ENCODE data around the gene WDR20. TPM values are rescaled to one million over a fixed set of nuclear protein-coding genes. Genes with fewer than 3 reads are reported as not detected.

WDR20 gene
- total and polyA plus RNA-seq, 2 of the 4 experiments (the other 2 are of a cell fraction) = 20.3 to 27.4 TPM

DNA sequence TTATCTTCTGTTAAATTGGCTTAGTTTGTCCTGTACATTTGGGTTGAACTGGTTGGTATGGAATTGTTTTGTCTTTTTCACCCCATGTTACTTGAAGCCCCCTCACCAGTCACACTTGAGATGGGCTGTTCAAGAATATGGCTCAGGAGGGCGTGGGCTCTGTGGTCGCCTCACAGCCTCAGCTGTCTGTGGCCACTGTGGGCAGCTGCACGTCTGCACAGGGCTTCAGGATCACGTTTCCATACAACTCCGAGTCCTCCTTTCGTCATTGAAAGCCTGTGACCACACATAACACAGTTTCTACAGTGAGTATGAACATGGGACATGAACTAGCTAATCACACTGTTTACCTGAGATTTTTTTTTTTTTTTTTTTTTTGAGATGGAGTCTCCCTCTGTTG is 84.0 kb downstream of the WDR20 start:
- BruUV-seq (replicated peaks) = no TSS peak
- ChIA-PET CTCF (no interaction called here), POLR2A (ENCODE audit: unreplicated experiment) (no interaction called here)

More for the DNA sequence above, 84.0 kb downstream of the WDR20 start:
- Histone ChIP-seq H3K56ac (ENCODE audit: extremely low read depth, insufficient read depth, low read length) (no peak overlapping the region), H3K9me3 (ENCODE audit: control insufficient read depth, insufficient read depth, low read length) (no peaks in the 10 kb centered on the region), H3K79me1 (ENCODE audit: low read depth in 1 of 2, low read length in 2 of 2) (peaks cover 3 to 32% of the 10 kb centered on the region in 2 experiments; a peak in 3 of 4 replicates), H3K4me3 (ENCODE audit: insufficient read depth, low read depth, low read length) (no peak overlapping the region), H4K5ac (ENCODE audit: low read depth, low read length) (no peak overlapping the region), H3K27ac (ENCODE audit: insufficient read depth, low read length) (no peak overlapping the region), H2BK5ac (ENCODE audit: low read depth, low read length, poor library complexity, severe bottlenecking) (no peak overlapping the region), H3K9me1 (ENCODE audit: insufficient read depth, low read length) (peaks cover 15% of the 10 kb centered on the region; the same call in 1 of the 2 replicates), H2BK15ac (ENCODE audit: low read depth, low read length) (no peak overlapping the region), H3K36me3 (ENCODE audit: control insufficient read depth, insufficient read depth, low read length) (peaks cover 9% of the 10 kb centered on the region), H4K8ac (ENCODE audit: low read depth in 2 of 2, low read length in 2 of 2) (no peak overlapping the region), H2BK120ac (ENCODE audit: low read depth, low read length) (no peak overlapping the region), H3K4me2 (ENCODE audit: low read depth, low read length) (no peak overlapping the region), H3K9ac (ENCODE audit: low read depth, low read length) (no peak overlapping the region), H2AK5ac (ENCODE audit: low read depth, low read length) (no peak overlapping the region), H3K27me3 (ENCODE audit: control insufficient read depth, insufficient read depth, low read length) (no peaks in the 10 kb centered on the region), H3K4me1 (ENCODE audit: control insufficient read depth, insufficient read depth, low read length) (peaks cover 4% of the 10 kb centered on the region; the same call in 1 of the 2 replicates), H2BK20ac (ENCODE audit: low read depth, low read length) (no peak overlapping the region), H3K23ac (ENCODE audit: low read depth, low read length) (no peak overlapping the region), H3K14ac (replicated peaks; ENCODE audit: low read depth, low read length) (no peak overlapping the region), H4K20me1 (ENCODE audit: insufficient read depth, low read length) (no peaks in the 10 kb centered on the region), H3K18ac (ENCODE audit: low read depth, low read length) (no peak overlapping the region), H3K4ac (ENCODE audit: low read depth, low read length) (no peak overlapping the region), H4K91ac (ENCODE audit: insufficient read depth, low read depth, low read length) (no peak overlapping the region), H2AFZ (replicated peaks; ENCODE audit: low read length, poor library complexity) (no peak overlapping the region), H2AK9ac (replicated peaks; ENCODE audit: low read depth, low read length, poor library complexity) (no peak overlapping the region)
- DNase-seq (no peak), ATAC-seq (ENCODE audit: low read depth) (no peak)
- WGBS, 2 experiments (ENCODE audit: extremely low coverage in 2 of 2, insufficient read length in 1 of 2) = 80% methylated on average over 1 of the region's 6 CpGs; no CpG with 5 or more reads in 1 of the 2 experiments
- in situ Hi-C loops (cut with MboI; ENCODE audit: low sequenced_read_pairs) (no loop called here), dilution Hi-C loops (cut with HindIII; ENCODE audit: low sequenced_read_pairs, unreplicated experiment) (no loop called here), intact Hi-C loops (cut with micrococcal nuclease) (no loop called here)
- TF ChIP-seq RAD21 (IDR thresholded peaks at IDR 0.05; ENCODE audit: low read length) = no peak
- no peak for TF ChIP-seq POLR2A (IDR thresholded peaks at IDR 0.05; ENCODE audit: low read depth, low read length)
- no peak for TF ChIP-seq BHLHE40 (IDR thresholded peaks at IDR 0.05; ENCODE audit: low read depth, low read length)
- TF ChIP-seq, protein P1, sequence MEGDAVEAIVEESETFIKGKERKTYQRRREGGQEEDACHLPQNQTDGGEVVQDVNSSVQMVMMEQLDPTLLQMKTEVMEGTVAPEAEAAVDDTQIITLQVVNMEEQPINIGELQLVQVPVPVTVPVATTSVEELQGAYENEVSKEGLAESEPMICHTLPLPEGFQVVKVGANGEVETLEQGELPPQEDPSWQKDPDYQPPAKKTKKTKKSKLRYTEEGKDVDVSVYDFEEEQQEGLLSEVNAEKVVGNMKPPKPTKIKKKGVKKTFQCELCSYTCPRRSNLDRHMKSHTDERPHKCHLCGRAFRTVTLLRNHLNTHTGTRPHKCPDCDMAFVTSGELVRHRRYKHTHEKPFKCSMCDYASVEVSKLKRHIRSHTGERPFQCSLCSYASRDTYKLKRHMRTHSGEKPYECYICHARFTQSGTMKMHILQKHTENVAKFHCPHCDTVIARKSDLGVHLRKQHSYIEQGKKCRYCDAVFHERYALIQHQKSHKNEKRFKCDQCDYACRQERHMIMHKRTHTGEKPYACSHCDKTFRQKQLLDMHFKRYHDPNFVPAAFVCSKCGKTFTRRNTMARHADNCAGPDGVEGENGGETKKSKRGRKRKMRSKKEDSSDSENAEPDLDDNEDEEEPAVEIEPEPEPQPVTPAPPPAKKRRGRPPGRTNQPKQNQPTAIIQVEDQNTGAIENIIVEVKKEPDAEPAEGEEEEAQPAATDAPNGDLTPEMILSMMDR (conservative IDR thresholded peaks at IDR 0.05; ENCODE audit: low read depth, low read length) = no peak
- no peak for TF ChIP-seq SMC3 (IDR thresholded peaks at IDR 0.05; ENCODE audit: low read depth, low read length)
- TF ChIP-seq CEBPB (IDR thresholded peaks at IDR 0.05; ENCODE audit: low read depth, low read length) = no peak
- TF ChIP-seq FOS (IDR thresholded peaks at IDR 0.05; ENCODE audit: low read depth, low read length) = no peak
- TF ChIP-seq, protein P2, sequence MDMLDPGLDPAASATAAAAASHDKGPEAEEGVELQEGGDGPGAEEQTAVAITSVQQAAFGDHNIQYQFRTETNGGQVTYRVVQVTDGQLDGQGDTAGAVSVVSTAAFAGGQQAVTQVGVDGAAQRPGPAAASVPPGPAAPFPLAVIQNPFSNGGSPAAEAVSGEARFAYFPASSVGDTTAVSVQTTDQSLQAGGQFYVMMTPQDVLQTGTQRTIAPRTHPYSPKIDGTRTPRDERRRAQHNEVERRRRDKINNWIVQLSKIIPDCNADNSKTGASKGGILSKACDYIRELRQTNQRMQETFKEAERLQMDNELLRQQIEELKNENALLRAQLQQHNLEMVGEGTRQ (IDR thresholded peaks at IDR 0.05; ENCODE audit: low read depth, low read length) = no peak
- TF ChIP-seq NFE2L2 (IDR thresholded peaks at IDR 0.05; ENCODE audit: low read depth, low read length) = no peak
- no peak for TF ChIP-seq RFX5 (IDR thresholded peaks at IDR 0.05; ENCODE audit: low read depth, low read length)
- TF ChIP-seq MXI1 (IDR thresholded peaks at IDR 0.05; ENCODE audit: borderline replicate concordance, low read depth, low read length) = no peak
